B cell (primary cell): ENCODE data around the gene PXDC1. TPM values are rescaled to one million over a fixed set of nuclear protein-coding genes. Genes with fewer than 3 reads are reported as not detected.
A peak's percentile ranks its signal among the peaks of the same experiment; 100 is the strongest.

ENCODE experiments used
- ATAC-seq: fragments of 200-7000 bp; cut with Tn5 transposase; one replicate; pipeline ENCODE4 v1.10.0; 2021; ENCODE audit warnings: low read depth, mild to moderate bottlenecking, moderate number of reproducible peaks, moderate library complexity
- CTCF ChIA-PET: fragments of 350-600 bp; sonication (Branson Sonifier 250); formaldehyde crosslinking; loops from one replicate; lab custom pipeline; 2021; ENCODE audit warnings: antibody characterized with exemption, inconsistent platforms; lab: Charles Lee
- POLR2A ChIA-PET: fragments of 350-600 bp; sonication (Branson Sonifier 250); formaldehyde crosslinking; loops from one replicate; lab custom pipeline; 2021; ENCODE audit warnings: antibody characterized with exemption; lab: Charles Lee
- DNase-seq: peaks from one replicate; pipeline ENCODE4 v3.0.0; 2013
- H2AFZ ChIP-seq: 2 replicates; pipeline ENCODE4 v1.6.1; 2012; ENCODE audit warnings: mild to moderate bottlenecking, low read depth, low read length; ENCODE audit not compliant: insufficient read depth, poor library complexity, severe bottlenecking
- H3K27ac ChIP-seq, 2 donors: 1 replicate in 1 of 2; 2 replicates in 1 of 2; pipeline ENCODE4 v1.5.1; 2012 to 2013; ENCODE audit warnings: low read length in 2 of 2, mild to moderate bottlenecking in 2 of 2, moderate library complexity in 1 of 2
- H3K27me3 ChIP-seq, 4 experiments: fragments of 200-600 bp in 1 of 4; sonication (generic) in 1 of 4; replicated peaks in 1 of 4; 1 replicate in 2 of 4; 2 replicates in 2 of 4; pipeline versions ENCODE4 v1.6.1 to v1.7.0; 2013 to 2016; ENCODE audit warnings: low read length in 3 of 4, mild to moderate bottlenecking in 2 of 4, mixed read lengths in 1 of 4, moderate library complexity in 1 of 4; ENCODE audit not compliant: insufficient read depth in 4 of 4, control insufficient read depth in 3 of 4; ENCODE audit errors: control extremely low read depth in 1 of 4
- H3K36me3 ChIP-seq, 2 experiments: replicated peaks in 1 of 2; 1 replicate in 1 of 2; 2 replicates in 1 of 2; pipeline versions ENCODE4 v1.6.1 to v1.7.1; 2013; ENCODE audit warnings: low read length in 1 of 2; ENCODE audit not compliant: insufficient read depth in 2 of 2, control insufficient read depth in 1 of 2; ENCODE audit errors: control extremely low read depth in 1 of 2, extremely low read depth in 1 of 2
- H3K4me1 ChIP-seq, 2 donors: fragments of 200-600 bp in 1 of 2; sonication (generic) in 1 of 2; 1 replicate in 1 of 2; 2 replicates in 1 of 2; pipeline versions ENCODE4 v1.5.1 to v1.6.1; 2013 to 2017; ENCODE audit warnings: low read length in 2 of 2; ENCODE audit not compliant: control insufficient read depth in 2 of 2, insufficient read depth in 2 of 2
- H3K4me2 ChIP-seq: replicated peaks from 2 replicates; pipeline ENCODE3; 2012; ENCODE audit warnings: mild to moderate bottlenecking, low read depth, low read length; ENCODE audit not compliant: poor library complexity, severe bottlenecking
- H3K4me3 ChIP-seq, 5 experiments: fragments of 200-600 bp in 1 of 5; sonication (generic) in 1 of 5; 1 replicate in 3 of 5; 2 replicates in 2 of 5; pipeline versions ENCODE4 v1.5.1 to v1.7.0; 2011 to 2016; ENCODE audit warnings: low read length in 4 of 5, mild to moderate bottlenecking in 4 of 5, low read depth in 2 of 5, control low read depth in 1 of 5, moderate library complexity in 1 of 5; ENCODE audit not compliant: insufficient read depth in 1 of 5; ENCODE audit errors: control extremely low read depth in 1 of 5, extremely low read depth in 1 of 5
- H3K79me2 ChIP-seq: fragments of 200-600 bp; sonication (generic); one replicate; pipeline ENCODE4 v1.6.0; 2016; ENCODE audit warnings: low read length; ENCODE audit not compliant: control insufficient read depth, insufficient read depth
- H3K9ac ChIP-seq: fragments of 200-600 bp; sonication (generic); 2 replicates; pipeline ENCODE4 v1.6.1; 2017; ENCODE audit warnings: mild to moderate bottlenecking, low read length, moderate library complexity
- H3K9me3 ChIP-seq, 3 donors: one replicate each; pipeline versions ENCODE4 v1.6.1 to v1.7.1; 2013; ENCODE audit warnings: low read length in 2 of 3; ENCODE audit not compliant: control insufficient read depth in 2 of 3, insufficient read depth in 1 of 3; ENCODE audit errors: control extremely low read depth in 1 of 3
- H4K20me1 ChIP-seq: 2 replicates; pipeline ENCODE4 v1.6.0; 2012; ENCODE audit warnings: mild to moderate bottlenecking, low read length; ENCODE audit not compliant: insufficient read depth, control insufficient read depth, poor library complexity, severe bottlenecking
- H3K27ac Mint-ChIP-seq: one replicate; pipeline ENCODE4 v1.8.0; 2021; ENCODE audit warnings: mixed read lengths
- H3K27me3 Mint-ChIP-seq: one replicate; pipeline ENCODE4 v1.8.0; 2021; ENCODE audit warnings: mixed read lengths
- H3K4me1 Mint-ChIP-seq: one replicate; pipeline ENCODE4 v1.8.0; 2021; ENCODE audit warnings: mixed read lengths
- H3K4me3 Mint-ChIP-seq: one replicate; pipeline ENCODE4 v1.8.0; 2021; ENCODE audit warnings: mixed read lengths
- H3K9me3 Mint-ChIP-seq: one replicate; pipeline ENCODE4 v1.8.0; 2022; ENCODE audit warnings: mixed read lengths; ENCODE audit not compliant: insufficient read depth
- CTCF ChIP-seq: fragments of 200-600 bp; IDR thresholded peaks from one replicate; pipeline ENCODE4 v1.8.0; 2022; ENCODE audit warnings: antibody characterized with exemption, mild to moderate bottlenecking
- EZH2 ChIP-seq: IDR thresholded peaks from 2 replicates; pipeline ENCODE4 v1.6.1; 2012; ENCODE audit warnings: borderline replicate concordance, low read depth, mild to moderate bottlenecking, moderate library complexity, low read length; ENCODE audit not compliant: insufficient read depth, poor library complexity, severe bottlenecking
- WGBS: methylation state at CpG from one replicate; pipeline ENCODE4 v1.1.5; 2013; ENCODE audit warnings: missing lambda C conversion rate; ENCODE audit not compliant: insufficient coverage; 5-methylcytosine and 5-hydroxymethylcytosine counted together
- intact Hi-C: fragments of 100-400 bp; cut with micrococcal nuclease; formaldehyde crosslinking; loops from one replicate; pipeline ENCODE4 v1.10.0; 2022
- polyA plus RNA-seq: library from polyadenylated mRNA; depleted of rRNA; stranded (reverse); fragments of >200 nt; gene quantifications from 2 replicates; pipeline ENCODE4 v1.2.3, GENCODE V29; 2012
- total RNA-seq, 2 donors: library from RNA; stranded (reverse); fragments of 120-200 nt in 1 of 2; gene quantifications; 1 replicate in 1 of 2; 2 replicates in 1 of 2; pipeline versions ENCODE4 v1.2.3 to v1.2.4, GENCODE V29; 2013 to 2022

The PXDC1 gene
- total and polyA plus RNA-seq, 2 donors (not counting 1 experiment from before 2014, with no cell fraction given) = 4.7 to 18.9 TPM

- Mint-ChIP-seq H3K9me3 (peaks cover 4% of the 10 kb centered on the region), H3K4me1 (peaks cover 2% of the 10 kb centered on the region), H3K27ac (no peak overlapping the region), H3K27me3 (no peaks in the 10 kb centered on the region), H3K4me3 (no peak overlapping the region)
- CTCF ChIA-PET = interaction anchor here (0.7 to 10.3 kb wide), 16 partner anchors 9 to 734 kb away, joined by 3 to 269 read pairs (median 6); partner anchors contain the start of genes FAM50B and NQO2
- Histone ChIP-seq H3K4me1 (no peaks in the 10 kb centered on the region), H2AFZ (no peak overlapping the region), H3K4me2 (no peak overlapping the region), H3K36me3 (no peaks in the 10 kb centered on the region), H3K27ac (no peak overlapping the region), H4K20me1 (no peaks in the 10 kb centered on the region), H3K9me3 (no peaks in the 10 kb centered on the region), H3K9ac (no peak overlapping the region), H3K27me3 (no peaks in the 10 kb centered on the region), H3K4me3 (no peak overlapping the region), H3K79me2 (no peaks in the 10 kb centered on the region)
- whole genome bisulfite sequencing = 94% methylated on average over 17 of the region's 17 CpGs
- intact Hi-C loops = no loop called here
- ATAC-seq (no peak), DNase-seq (no peak)
- TF ChIP-seq CTCF = no peak
- TF ChIP-seq EZH2 = no peak
- POLR2A ChIA-PET = no interaction called here
Observed at GRCh38 chr6:3733321-3733925, 18.1 kb downstream of the PXDC1 start.

GRCh38 chr6:3732345-3733141, 19.0 kb downstream of the PXDC1 start:
- intact Hi-C loops = loop anchor here (1.0 kb wide), 1 partner anchor 321 kb away; no protein-coding TSS in a partner anchor
- no peak overlapping the region for H3K27ac Mint-ChIP-seq
- TF ChIP-seq CTCF (peak; percentile 82), EZH2 (no peak)
- no peak overlapping the region for H3K4me3 Mint-ChIP-seq
- H3K4me2 ChIP-seq = peak overlapping the region; percentile 13
- H3K36me3 ChIP-seq = no peaks in the 10 kb centered on the region
- POLR2A ChIA-PET = no interaction called here
- 38% methylated on average over 15 of the region's 16 CpGs for WGBS
- H3K9me3 Mint-ChIP-seq = peaks cover 4% of the 10 kb centered on the region
- H3K79me2 ChIP-seq = no peaks in the 10 kb centered on the region
- no peak overlapping the region for H3K9ac ChIP-seq
- no peaks in the 10 kb centered on the region for H4K20me1 ChIP-seq
- H3K9me3 ChIP-seq = no peaks in the 10 kb centered on the region
- CTCF ChIA-PET = interaction anchor here (0.6 to 10.3 kb wide), 43 partner anchors 7 to 733 kb away, joined by 3 to 269 read pairs (median 4); partner anchors contain the start of genes FAM50B and NQO2
- no peak overlapping the region for H3K4me3 ChIP-seq
- peak; percentile 72 for DNase-seq
- ATAC-seq = peak; percentile 67
- no peaks in the 10 kb centered on the region for H3K27me3 ChIP-seq
- no peaks in the 10 kb centered on the region for H3K27me3 Mint-ChIP-seq
- no peak overlapping the region for H2AFZ ChIP-seq
- H3K27ac ChIP-seq = no peak overlapping the region
- H3K4me1 ChIP-seq = no peaks in the 10 kb centered on the region
- H3K4me1 Mint-ChIP-seq = peaks cover 2% of the 10 kb centered on the region
